ENCODE measurements around the gene CLCN6. TPM values are rescaled to one million over a fixed set of nuclear protein-coding genes. Genes with fewer than 3 reads are reported as not detected.

Gene CLCN6
- total RNA-seq, 5 donors from 2014 or later (not counting 1 experiment from before 2014, with no cell fraction given) = 17.3 to 23.0 (median 21.3) TPM

GRCh38 chr1:11885916-11886315, 79.9 kb downstream of the CLCN6 start:
- Mint-ChIP-seq H3K36me3 (no peaks in the 10 kb centered on the region), H3K27ac (no peak overlapping the region), H3K27me3 (peaks cover 13 to 19% of the 10 kb centered on the region in 2 donors), H3K4me1 (no peaks in the 10 kb centered on the region), H3K4me3 (no peak overlapping the region), H3K9me3 (no peaks in the 10 kb centered on the region)
- H3K27me3 ChIP-seq (replicated peaks in 1 of 2; ENCODE audit: control insufficient read depth in 2 of 2, extremely low read depth in 1 of 2, insufficient read depth in 2 of 2, low read length in 1 of 2) = peaks cover 0 to 43% of the 10 kb centered on the region in 2 experiments
- ChIA-PET POLR2A (no interaction called here), CTCF (no interaction called here)
- no peak overlapping the region for H3K4me3 ChIP-seq (ENCODE audit: control insufficient read depth in 1 of 2, extremely low read depth in 1 of 2, low read length in 1 of 2)
- no peaks in the 10 kb centered on the region for H3K9me3 ChIP-seq
- no peaks in the 10 kb centered on the region for H3K36me3 ChIP-seq (ENCODE audit: control insufficient read depth in 2 of 2, extremely low read depth in 1 of 2, insufficient read depth in 1 of 2, low read length in 1 of 2)
- ATAC-seq (replicated peaks in 1 of 4) (no peak), DNase-seq (no peak)
- H3K27ac ChIP-seq (ENCODE audit: low read length) = no peak overlapping the region
- peaks cover 0 to 4% of the 10 kb centered on the region in 2 experiments for H3K4me1 ChIP-seq (ENCODE audit: control insufficient read depth in 1 of 2, extremely low read depth in 1 of 2, insufficient read depth in 2 of 2, low read length in 2 of 2)
- WGBS (ENCODE audit: insufficient coverage) = 85% methylated on average over 4 of the region's 6 CpGs

GRCh38 chr1:11886986-11887665, 81.1 kb downstream of the CLCN6 start:
- H3K27ac ChIP-seq (ENCODE audit: low read length) = no peak overlapping the region
- H3K27me3 Mint-ChIP-seq = peaks cover 5 to 20% of the 10 kb centered on the region in 2 donors
- H3K9me3 ChIP-seq = no peaks in the 10 kb centered on the region
- no peak for ATAC-seq (replicated peaks in 1 of 4)
- H3K27ac Mint-ChIP-seq = no peak overlapping the region
- H3K4me1 ChIP-seq (ENCODE audit: control insufficient read depth in 1 of 2, extremely low read depth in 1 of 2, insufficient read depth in 2 of 2, low read length in 2 of 2) = peaks cover 0 to 4% of the 10 kb centered on the region in 2 experiments
- ChIA-PET POLR2A (no interaction called here), CTCF (no interaction called here)
- peaks cover 0 to 39% of the 10 kb centered on the region in 2 experiments for H3K27me3 ChIP-seq (replicated peaks in 1 of 2; ENCODE audit: control insufficient read depth in 2 of 2, extremely low read depth in 1 of 2, insufficient read depth in 2 of 2, low read length in 1 of 2)
- no peaks in the 10 kb centered on the region for H3K36me3 Mint-ChIP-seq
- no peak for DNase-seq
- H3K36me3 ChIP-seq (ENCODE audit: control insufficient read depth in 2 of 2, extremely low read depth in 1 of 2, insufficient read depth in 1 of 2, low read length in 1 of 2) = no peaks in the 10 kb centered on the region
- no peak overlapping the region for H3K4me3 Mint-ChIP-seq
- H3K4me3 ChIP-seq (ENCODE audit: control insufficient read depth in 1 of 2, extremely low read depth in 1 of 2, low read length in 1 of 2) = no peak overlapping the region
- 93% methylated on average over 15 of the region's 19 CpGs for WGBS (ENCODE audit: insufficient coverage)
- H3K4me1 Mint-ChIP-seq = no peaks in the 10 kb centered on the region
- no peaks in the 10 kb centered on the region for H3K9me3 Mint-ChIP-seq

GRCh38 chr1:11887666-11888007, 81.6 kb downstream of the CLCN6 start:
- H3K4me3 Mint-ChIP-seq = no peak overlapping the region
- no peaks in the 10 kb centered on the region for H3K9me3 ChIP-seq
- no peak overlapping the region for H3K27ac ChIP-seq (ENCODE audit: low read length)
- no peaks in the 10 kb centered on the region for H3K4me1 Mint-ChIP-seq
- H3K36me3 ChIP-seq (ENCODE audit: control insufficient read depth in 2 of 2, extremely low read depth in 1 of 2, insufficient read depth in 1 of 2, low read length in 1 of 2) = no peaks in the 10 kb centered on the region
- CTCF ChIA-PET = interaction anchor here in 1 of 2 donors (0.6 kb wide), 1 partner anchor 1572 kb away, joined by 5 read pairs; no protein-coding TSS in a partner anchor
- H3K4me3 ChIP-seq (ENCODE audit: control insufficient read depth in 1 of 2, extremely low read depth in 1 of 2, low read length in 1 of 2) = no peak overlapping the region
- peaks cover 4 to 24% of the 10 kb centered on the region in 2 donors for H3K27me3 Mint-ChIP-seq
- POLR2A ChIA-PET = no interaction called here
- no peaks in the 10 kb centered on the region for H3K36me3 Mint-ChIP-seq
- no peaks in the 10 kb centered on the region for H3K9me3 Mint-ChIP-seq
- H3K4me1 ChIP-seq (ENCODE audit: control insufficient read depth in 1 of 2, extremely low read depth in 1 of 2, insufficient read depth in 2 of 2, low read length in 2 of 2) = peaks cover 0 to 4% of the 10 kb centered on the region in 2 experiments
- H3K27me3 ChIP-seq (replicated peaks in 1 of 2; ENCODE audit: control insufficient read depth in 2 of 2, extremely low read depth in 1 of 2, insufficient read depth in 2 of 2, low read length in 1 of 2) = peaks cover 0 to 39% of the 10 kb centered on the region in 2 experiments
- DNase-seq = no peak
- H3K27ac Mint-ChIP-seq = no peak overlapping the region
- ATAC-seq (replicated peaks in 1 of 4) = no peak
- 79% methylated on average over 7 of the region's 7 CpGs for WGBS (ENCODE audit: insufficient coverage)

GRCh38 chr1:11888206-11888876, 82.3 kb downstream of the CLCN6 start:
- H3K4me3 ChIP-seq (ENCODE audit: control insufficient read depth in 1 of 2, extremely low read depth in 1 of 2, low read length in 1 of 2) = no peak overlapping the region
- CTCF ChIA-PET = interaction anchor here in 1 of 2 donors (0.6 kb wide), 1 partner anchor 1573 kb away, joined by 5 read pairs; no protein-coding TSS in a partner anchor
- no peaks in the 10 kb centered on the region for H3K4me1 Mint-ChIP-seq
- no peak overlapping the region for H3K27ac ChIP-seq (ENCODE audit: low read length)
- WGBS (ENCODE audit: insufficient coverage) = 75% methylated on average over 10 of the region's 15 CpGs
- no peaks in the 10 kb centered on the region for H3K9me3 ChIP-seq
- H3K4me1 ChIP-seq (ENCODE audit: control insufficient read depth in 1 of 2, extremely low read depth in 1 of 2, insufficient read depth in 2 of 2, low read length in 2 of 2) = no peaks in the 10 kb centered on the region
- no peaks in the 10 kb centered on the region for H3K9me3 Mint-ChIP-seq
- H3K4me3 Mint-ChIP-seq = no peak overlapping the region
- POLR2A ChIA-PET = no interaction called here
- H3K27me3 Mint-ChIP-seq = peaks cover 4 to 21% of the 10 kb centered on the region in 2 donors
- no peak overlapping the region for H3K27ac Mint-ChIP-seq
- DNase-seq = no peak
- H3K36me3 Mint-ChIP-seq = no peaks in the 10 kb centered on the region
- H3K27me3 ChIP-seq (replicated peaks in 1 of 2; ENCODE audit: control insufficient read depth in 2 of 2, extremely low read depth in 1 of 2, insufficient read depth in 2 of 2, low read length in 1 of 2) = peaks cover 0 to 35% of the 10 kb centered on the region in 2 experiments
- no peaks in the 10 kb centered on the region for H3K36me3 ChIP-seq (ENCODE audit: control insufficient read depth in 2 of 2, extremely low read depth in 1 of 2, insufficient read depth in 1 of 2, low read length in 1 of 2)
- ATAC-seq (replicated peaks in 1 of 4) = no peak

- H3K27ac ChIP-seq (ENCODE audit: low read length) = no peak overlapping the region
- CTCF ChIA-PET = no interaction called here
- Mint-ChIP-seq H3K4me3 (no peak overlapping the region), H3K27me3 (peaks cover 5 to 26% of the 10 kb centered on the region in 2 donors), H3K27ac (no peak overlapping the region), H3K36me3 (no peaks in the 10 kb centered on the region), H3K9me3 (no peaks in the 10 kb centered on the region), H3K4me1 (peaks cover 0 to 2% (median 0%) of the 10 kb centered on the region in 3 donors)
- no peaks in the 10 kb centered on the region for H3K9me3 ChIP-seq
- DNase-seq (no peak), ATAC-seq (replicated peaks in 1 of 4) (no peak)
- H3K4me1 ChIP-seq (ENCODE audit: control insufficient read depth in 1 of 2, extremely low read depth in 1 of 2, insufficient read depth in 2 of 2, low read length in 2 of 2) = no peaks in the 10 kb centered on the region
- H3K4me3 ChIP-seq (ENCODE audit: control insufficient read depth in 1 of 2, extremely low read depth in 1 of 2, low read length in 1 of 2) = no peak overlapping the region
- 60% methylated on average over 1 of the region's 3 CpGs for WGBS (ENCODE audit: insufficient coverage)
- no peaks in the 10 kb centered on the region for H3K36me3 ChIP-seq (ENCODE audit: control insufficient read depth in 2 of 2, extremely low read depth in 1 of 2, insufficient read depth in 1 of 2, low read length in 1 of 2)
- POLR2A ChIA-PET = no interaction called here
- H3K27me3 ChIP-seq (replicated peaks in 1 of 2; ENCODE audit: control insufficient read depth in 2 of 2, extremely low read depth in 1 of 2, insufficient read depth in 2 of 2, low read length in 1 of 2) = peaks cover 0 to 34% of the 10 kb centered on the region in 2 experiments
Observed at GRCh38 chr1:11888877-11889208, 82.9 kb downstream of the CLCN6 start.

GRCh38 chr1:11891433-11892186, 85.6 kb downstream of the CLCN6 start:
- no peak for DNase-seq
- Mint-ChIP-seq H3K9me3 (no peaks in the 10 kb centered on the region), H3K4me3 (no peak overlapping the region), H3K27me3 (peaks cover 19 to 40% of the 10 kb centered on the region in 2 donors), H3K27ac (no peak overlapping the region), H3K4me1 (peaks cover 0 to 6% (median 0%) of the 10 kb centered on the region in 3 donors), H3K36me3 (no peaks in the 10 kb centered on the region)
- Histone ChIP-seq H3K27ac (ENCODE audit: low read length) (no peak overlapping the region), H3K4me1 (ENCODE audit: control insufficient read depth in 1 of 2, extremely low read depth in 1 of 2, insufficient read depth in 2 of 2, low read length in 2 of 2) (no peaks in the 10 kb centered on the region), H3K27me3 (replicated peaks in 1 of 2; ENCODE audit: control insufficient read depth in 2 of 2, extremely low read depth in 1 of 2, insufficient read depth in 2 of 2, low read length in 1 of 2) (peaks cover 0 to 51% of the 10 kb centered on the region in 2 experiments), H3K4me3 (ENCODE audit: control insufficient read depth in 1 of 2, extremely low read depth in 1 of 2, low read length in 1 of 2) (no peak overlapping the region), H3K36me3 (ENCODE audit: control insufficient read depth in 2 of 2, extremely low read depth in 1 of 2, insufficient read depth in 1 of 2, low read length in 1 of 2) (no peaks in the 10 kb centered on the region), H3K9me3 (no peaks in the 10 kb centered on the region)
- CTCF ChIA-PET = no interaction called here
- ATAC-seq (replicated peaks in 1 of 4) = no peak
- POLR2A ChIA-PET = no interaction called here
- 82% methylated on average over 3 of the region's 6 CpGs for WGBS (ENCODE audit: insufficient coverage)
